ENCODE measurements around the gene SLC66A2.
A peak's percentile ranks its signal among the peaks of the same experiment; 100 is the strongest.
"Not testable (repeated sequence)": the region's sequence is repeated elsewhere in the genome, so short reads cannot be mapped to it uniquely, and the experiment has no call there.

Gene SLC66A2

GRCh38 chr18:79951545-79952455, at the start of gene SLC66A2:
Gene SLC66A2 (minus strand): TSS chr18:79951653. CDS start chr18:79950926, 727 bp downstream.
- DNase-seq (ENCODE audit: low read depth): peak; percentile 70

GRCh38 chr18:80000877-80001276, 49.4 kb upstream of the SLC66A2 start:
- DNase-seq (ENCODE audit: low read depth): no peak

- not testable (repeated sequence) for DNase-seq (ENCODE audit: low read depth)
Measured at GRCh38 chr18:79999701-80000100, 48.2 kb upstream of the SLC66A2 start.

- no peak for DNase-seq (ENCODE audit: low read depth)
Measured at GRCh38 chr18:79991494-79991893, 40.0 kb upstream of the SLC66A2 start.

GRCh38 chr18:79989195-79989497, 37.7 kb upstream of the SLC66A2 start:
- DNase-seq (ENCODE audit: low read depth): no peak

GRCh38 chr18:79988451-79989194, 37.2 kb upstream of the SLC66A2 start, which contains the start of gene TXNL4A:
Gene TXNL4A (minus strand): TSS chr18:79988563. CDS start chr18:79988392, 171 bp downstream.
- DNase-seq (ENCODE audit: low read depth): peak; percentile 65

- DNase-seq (ENCODE audit: low read depth): no peak
Measured at GRCh38 chr18:79988071-79988450, 36.6 kb upstream of the SLC66A2 start.

- DNase-seq (ENCODE audit: low read depth): no peak
Measured at GRCh38 chr18:79987566-79987965, 36.1 kb upstream of the SLC66A2 start.

GRCh38 chr18:79986726-79987125, 35.3 kb upstream of the SLC66A2 start:
- no peak for DNase-seq (ENCODE audit: low read depth)

- DNase-seq (ENCODE audit: low read depth): no peak
Measured at GRCh38 chr18:79985172-79985571, 33.7 kb upstream of the SLC66A2 start.

- no peak for DNase-seq (ENCODE audit: low read depth)
Measured at GRCh38 chr18:79983793-79984192, 32.3 kb upstream of the SLC66A2 start.

GRCh38 chr18:79983253-79983652, 31.8 kb upstream of the SLC66A2 start:
- DNase-seq (ENCODE audit: low read depth): no peak

- no peak for DNase-seq (ENCODE audit: low read depth)
Measured at GRCh38 chr18:79982736-79983135, 31.3 kb upstream of the SLC66A2 start.

GRCh38 chr18:79980585-79980984, 29.1 kb upstream of the SLC66A2 start:
- DNase-seq (ENCODE audit: low read depth): no peak

GRCh38 chr18:79979843-79980242, 28.4 kb upstream of the SLC66A2 start:
- no peak for DNase-seq (ENCODE audit: low read depth)

- DNase-seq (ENCODE audit: low read depth): no peak
Measured at GRCh38 chr18:79975985-79976680, 24.7 kb upstream of the SLC66A2 start.

GRCh38 chr18:79975043-79975442, 23.6 kb upstream of the SLC66A2 start:
- no peak for DNase-seq (ENCODE audit: low read depth)

GRCh38 chr18:79974025-79974654, 22.7 kb upstream of the SLC66A2 start:
- no peak for DNase-seq (ENCODE audit: low read depth)

GRCh38 chr18:79973517-79973916, 22.1 kb upstream of the SLC66A2 start:
- no peak for DNase-seq (ENCODE audit: low read depth)

GRCh38 chr18:79972720-79973119, 21.3 kb upstream of the SLC66A2 start:
- no peak for DNase-seq (ENCODE audit: low read depth)

- DNase-seq (ENCODE audit: low read depth): no peak
Measured at GRCh38 chr18:79971986-79972385, 20.5 kb upstream of the SLC66A2 start.
